ENCODE measurements around the gene PPM1K.

PPM1K gene

GRCh38 chr4:88217169-88217568 lies 67.2 kb downstream of the PPM1K start:
- no peak for DNase-seq (ENCODE audit: low read depth)

GRCh38 chr4:88216395-88216794 lies 68.0 kb downstream of the PPM1K start:
- DNase-seq (ENCODE audit: low read depth) = no peak

GRCh38 chr4:88215351-88215750 lies 69.0 kb downstream of the PPM1K start:
- DNase-seq (ENCODE audit: low read depth) = no peak

GRCh38 chr4:88212253-88212561 lies 72.2 kb downstream of the PPM1K start:
- DNase-seq (ENCODE audit: low read depth) = no peak

- DNase-seq (ENCODE audit: low read depth) = peak; percentile 19
These were observed 72.7 kb downstream of the PPM1K start for GRCh38 chr4:88211473-88212252.

- DNase-seq (ENCODE audit: low read depth) = no peak
These were observed 76.2 kb downstream of the PPM1K start for GRCh38 chr4:88208156-88208555.
